ENCODE results near the gene FIBIN.

- TF ChIP-seq, protein P1, sequence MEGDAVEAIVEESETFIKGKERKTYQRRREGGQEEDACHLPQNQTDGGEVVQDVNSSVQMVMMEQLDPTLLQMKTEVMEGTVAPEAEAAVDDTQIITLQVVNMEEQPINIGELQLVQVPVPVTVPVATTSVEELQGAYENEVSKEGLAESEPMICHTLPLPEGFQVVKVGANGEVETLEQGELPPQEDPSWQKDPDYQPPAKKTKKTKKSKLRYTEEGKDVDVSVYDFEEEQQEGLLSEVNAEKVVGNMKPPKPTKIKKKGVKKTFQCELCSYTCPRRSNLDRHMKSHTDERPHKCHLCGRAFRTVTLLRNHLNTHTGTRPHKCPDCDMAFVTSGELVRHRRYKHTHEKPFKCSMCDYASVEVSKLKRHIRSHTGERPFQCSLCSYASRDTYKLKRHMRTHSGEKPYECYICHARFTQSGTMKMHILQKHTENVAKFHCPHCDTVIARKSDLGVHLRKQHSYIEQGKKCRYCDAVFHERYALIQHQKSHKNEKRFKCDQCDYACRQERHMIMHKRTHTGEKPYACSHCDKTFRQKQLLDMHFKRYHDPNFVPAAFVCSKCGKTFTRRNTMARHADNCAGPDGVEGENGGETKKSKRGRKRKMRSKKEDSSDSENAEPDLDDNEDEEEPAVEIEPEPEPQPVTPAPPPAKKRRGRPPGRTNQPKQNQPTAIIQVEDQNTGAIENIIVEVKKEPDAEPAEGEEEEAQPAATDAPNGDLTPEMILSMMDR (conservative IDR thresholded peaks at IDR 0.05) = no peak; the same call in 1 of the 2 replicates
- no peak for TF ChIP-seq EZH2 (IDR thresholded peaks at IDR 0.05; ENCODE audit: low read depth)
Observed at GRCh38 chr11:27039873-27040272, 46.0 kb downstream of the FIBIN start.
